Osteoblast (primary cell): Measurements from ENCODE around the gene HORMAD2. TPM values are rescaled to one million over a fixed set of nuclear protein-coding genes. Genes with fewer than 3 reads are reported as not detected.
A peak's percentile ranks its signal among the peaks of the same experiment; 100 is the strongest.

ENCODE experiments used
- DNase-seq: peaks from one replicate; pipeline ENCODE4 v3.0.0; 2011; ENCODE audit warnings: low spot score, mixed read lengths; ENCODE audit not compliant: insufficient read length; ENCODE audit errors: missing footprints
- H2AFZ ChIP-seq: 2 replicates; pipeline ENCODE4 v1.6.0; 2011; ENCODE audit warnings: mild to moderate bottlenecking, low read length
- H3K27ac ChIP-seq: 2 replicates; pipeline ENCODE4 v1.5.1; 2011; ENCODE audit warnings: mild to moderate bottlenecking, low read depth, low read length, moderate library complexity
- H3K27me3 ChIP-seq: 2 replicates; pipeline ENCODE4 v1.6.0; 2012; ENCODE audit warnings: mild to moderate bottlenecking, control low read depth, inconsistent platforms, low read length, moderate library complexity; ENCODE audit not compliant: insufficient read depth
- H3K36me3 ChIP-seq: 2 replicates; pipeline ENCODE4 v1.5.1; 2011; ENCODE audit warnings: mild to moderate bottlenecking, low read length, control low read depth, moderate library complexity; ENCODE audit not compliant: insufficient read depth
- H3K4me1 ChIP-seq: 2 replicates; pipeline ENCODE4 v1.5.1; 2011; ENCODE audit warnings: mild to moderate bottlenecking, low read length, control low read depth, moderate library complexity; ENCODE audit not compliant: insufficient read depth
- H3K4me2 ChIP-seq: 2 replicates; pipeline ENCODE4 v1.6.0; 2011; ENCODE audit warnings: mild to moderate bottlenecking, low read length; ENCODE audit not compliant: insufficient read depth
- H3K4me3 ChIP-seq: fragments of 200-600 bp; sonication (generic); 3 replicates; pipeline ENCODE4 v1.5.1; 2012; ENCODE audit warnings: mild to moderate bottlenecking, low read length, inconsistent platforms; ENCODE audit not compliant: insufficient read depth
- H3K79me2 ChIP-seq: 2 replicates; pipeline ENCODE4 v1.6.0; 2012; ENCODE audit warnings: mild to moderate bottlenecking, low read length, control low read depth, inconsistent platforms; ENCODE audit not compliant: insufficient read depth
- H3K9me3 ChIP-seq: 2 replicates; pipeline ENCODE4 v1.5.1; 2011; ENCODE audit warnings: low read depth, low read length, control low read depth
- H4K20me1 ChIP-seq: 2 replicates; pipeline ENCODE4 v1.6.0; 2012; ENCODE audit warnings: mild to moderate bottlenecking, low read length, control low read depth; ENCODE audit not compliant: insufficient read depth
- CTCF ChIP-seq: IDR thresholded peaks from 2 replicates; pipeline ENCODE4 v1.5.1; 2011; ENCODE audit warnings: mild to moderate bottlenecking, low read depth, low read length, moderate library complexity; ENCODE audit errors: extremely low read depth
- total RNA-seq: library from RNA; depleted of rRNA; stranded (reverse); fragments of >200 nt; gene quantifications from 2 replicates; pipeline ENCODE4 v1.2.3, GENCODE V29; 2012

HORMAD2 gene
- total RNA-seq, 1 donor: under 0.01 TPM

- H4K20me1 ChIP-seq: no peaks in the 10 kb centered on the region
- H2AFZ ChIP-seq: no peak overlapping the region
- H3K4me3 ChIP-seq: no peak overlapping the region
- H3K79me2 ChIP-seq: no peaks in the 10 kb centered on the region
- H3K27me3 ChIP-seq: no peaks in the 10 kb centered on the region
- peaks cover 16% of the 10 kb centered on the region for H3K4me1 ChIP-seq
- H3K36me3 ChIP-seq: peaks cover 8% of the 10 kb centered on the region
- H3K4me2 ChIP-seq: no peak overlapping the region
- no peak for TF ChIP-seq CTCF
- no peak overlapping the region for H3K27ac ChIP-seq
- no peak for DNase-seq
- no peaks in the 10 kb centered on the region for H3K9me3 ChIP-seq
Measured at GRCh38 chr22:30033901-30034300, 46.4 kb upstream of the HORMAD2 start.

- Histone ChIP-seq H3K4me3 (no peak overlapping the region), H3K9me3 (no peaks in the 10 kb centered on the region), H3K4me1 (peaks cover 16% of the 10 kb centered on the region), H3K79me2 (no peaks in the 10 kb centered on the region), H3K27me3 (no peaks in the 10 kb centered on the region), H4K20me1 (no peaks in the 10 kb centered on the region), H3K36me3 (no peaks in the 10 kb centered on the region), H3K4me2 (no peak overlapping the region), H2AFZ (no peak overlapping the region), H3K27ac (no peak overlapping the region)
- DNase-seq: peak; percentile 77
- no peak for TF ChIP-seq CTCF
Measured at GRCh38 chr22:30036656-30037055, 43.6 kb upstream of the HORMAD2 start.

- Histone ChIP-seq H3K27ac (peak overlapping the region; percentile 25), H3K4me2 (no peak overlapping the region)
Measured at GRCh38 chr22:30038219-30038618, 42.0 kb upstream of the HORMAD2 start.

More at GRCh38 chr22:30038219-30038618, 42.0 kb upstream of the HORMAD2 start:
- Histone ChIP-seq H3K4me1 (peaks cover 16% of the 10 kb centered on the region), H3K9me3 (no peaks in the 10 kb centered on the region), H3K79me2 (no peaks in the 10 kb centered on the region), H3K36me3 (no peaks in the 10 kb centered on the region), H2AFZ (no peak overlapping the region), H3K27me3 (no peaks in the 10 kb centered on the region), H3K4me3 (no peak overlapping the region), H4K20me1 (no peaks in the 10 kb centered on the region)
- DNase-seq: peak; percentile 92
- no peak for TF ChIP-seq CTCF
